Smooth muscle cell (in vitro differentiated cells): Measurements from ENCODE around the gene SARS2. TPM values are rescaled to one million over a fixed set of nuclear protein-coding genes. Genes with fewer than 3 reads are reported as not detected.

Experiments used
- DNase-seq: peaks from one replicate; lab custom pipeline; 2025; ENCODE audit not compliant: unreplicated experiment; lab: John Stamatoyannopoulos, UW
- H2AFZ ChIP-seq: fragments of 200-600 bp; sonication (generic); 2 replicates; pipeline ENCODE4 v1.6.0; 2016; ENCODE audit warnings: antibody characterized with exemption, low read depth, mild to moderate bottlenecking
- H3F3A ChIP-seq: fragments of 200-600 bp; sonication (generic); 2 replicates; pipeline ENCODE4 v1.6.0; 2017; ENCODE audit warnings: antibody characterized with exemption, low read depth
- H3K27ac ChIP-seq: fragments of 200-600 bp; sonication (generic); 2 replicates; pipeline ENCODE4 v1.5.1; 2016; ENCODE audit warnings: low read depth, mild to moderate bottlenecking
- H3K27me3 ChIP-seq: fragments of 200-600 bp; sonication (generic); 2 replicates; pipeline ENCODE4 v1.6.1; 2016; ENCODE audit warnings: low read depth, mild to moderate bottlenecking
- H3K36me3 ChIP-seq: fragments of 200-600 bp; sonication (generic); 2 replicates; pipeline ENCODE4 v1.5.1; 2016; ENCODE audit warnings: low read depth
- H3K4me1 ChIP-seq: fragments of 200-600 bp; sonication (generic); 2 replicates; pipeline ENCODE4 v1.5.1; 2016; ENCODE audit warnings: low read depth
- H3K4me2 ChIP-seq: fragments of 200-600 bp; sonication (generic); 2 replicates; pipeline ENCODE4 v1.6.0; 2016; ENCODE audit warnings: mild to moderate bottlenecking
- H3K4me3 ChIP-seq: fragments of 200-600 bp; sonication (generic); 2 replicates; pipeline ENCODE4 v1.5.1; 2016; ENCODE audit warnings: mild to moderate bottlenecking
- H3K79me2 ChIP-seq: fragments of 200-600 bp; sonication (generic); 2 replicates; pipeline ENCODE4 v1.6.0; 2016; ENCODE audit warnings: low read depth, mild to moderate bottlenecking
- H3K9ac ChIP-seq: fragments of 200-600 bp; sonication (generic); 2 replicates; pipeline ENCODE4 v1.6.0; 2016; ENCODE audit warnings: low read depth
- H3K9me3 ChIP-seq: fragments of 200-600 bp; sonication (generic); replicated peaks from 2 replicates; pipeline ENCODE4 v1.5.1; 2016; ENCODE audit warnings: low read depth
- H4K20me1 ChIP-seq: fragments of 200-600 bp; sonication (generic); 2 replicates; pipeline ENCODE4 v1.6.0; 2016; ENCODE audit warnings: low read depth
- WGBS: methylation state at CpG from one replicate; pipeline ENCODE4 v1.1.7; 2016; ENCODE audit warnings: low lambda C conversion rate; 5-methylcytosine and 5-hydroxymethylcytosine counted together
- polyA plus RNA-seq: library from polyadenylated mRNA; unstranded; fragments of >200 nt; fragmentation: Nextera tagmentation; extraction: Ambion mirVana; gene quantifications from 2 replicates; pipeline ENCODE4 v1.2.1, GENCODE V29; 2016
- total RNA-seq: library from RNA; depleted of rRNA; stranded (reverse); fragments of >200 nt; gene quantifications from 2 replicates; pipeline ENCODE4 v1.2.3, GENCODE V29; 2014
- TF ChIP-seq, protein P1 (sequence below): fragments of 200-600 bp; sonication (generic); IDR thresholded peaks from 2 replicates; pipeline ENCODE4 v1.5.1; 2017; ENCODE audit warnings: borderline replicate concordance, mild to moderate bottlenecking, antibody characterized with exemption; ENCODE audit not compliant: insufficient read depth, poor library complexity, severe bottlenecking

The SARS2 gene
- total and polyA plus RNA-seq, 2 experiments from 2014 or later = 12.3 to 33.1 TPM

DNA sequence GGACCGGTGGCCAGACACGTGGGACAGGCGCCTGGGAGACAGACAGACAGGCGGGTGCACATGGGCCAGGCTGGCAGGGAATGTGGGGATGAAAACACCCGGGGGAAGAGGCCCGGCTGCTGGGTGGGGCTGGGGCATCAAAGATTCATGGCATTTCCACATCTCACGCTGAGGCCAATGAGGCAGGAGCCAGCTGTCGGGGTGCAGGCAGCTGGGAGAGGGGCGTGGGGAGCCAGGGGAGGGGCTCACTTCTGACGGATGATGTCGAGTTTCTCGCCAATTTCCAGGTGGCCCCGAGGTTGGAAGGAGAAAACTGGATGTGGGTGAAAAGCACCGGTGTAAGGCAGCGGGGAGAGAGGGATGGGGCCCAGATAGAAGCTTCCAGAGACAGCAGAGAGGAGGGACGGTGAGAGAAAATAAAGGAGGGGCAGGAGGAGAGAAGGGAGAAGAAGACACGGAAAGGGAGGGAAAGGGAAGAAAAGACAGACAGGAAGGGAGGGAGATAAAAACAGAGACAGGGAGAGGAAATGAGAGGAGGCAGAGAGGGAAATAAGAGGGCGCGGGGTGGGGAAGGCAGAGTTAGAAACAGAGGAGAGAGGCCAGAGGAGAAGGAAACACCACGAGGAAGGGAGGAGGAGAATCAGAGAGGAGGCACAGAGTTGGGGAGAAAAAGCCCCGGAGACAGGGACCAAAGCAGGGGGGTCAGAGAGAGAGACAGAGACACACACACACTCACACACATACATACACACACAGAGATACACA is 10.5 kb downstream of the SARS2 start:
- H2AFZ ChIP-seq = no peak overlapping the region
- H3K9ac ChIP-seq = no peak overlapping the region
- no peaks in the 10 kb centered on the region for H3K79me2 ChIP-seq
- H3K4me2 ChIP-seq = no peak overlapping the region
- no peaks in the 10 kb centered on the region for H3K9me3 ChIP-seq
- 90% methylated on average over 19 of the region's 21 CpGs for WGBS
- no peak for DNase-seq
- H3K4me1 ChIP-seq = no peaks in the 10 kb centered on the region
- no peaks in the 10 kb centered on the region for H3F3A ChIP-seq
- no peaks in the 10 kb centered on the region for H3K27me3 ChIP-seq
- H3K27ac ChIP-seq = no peak overlapping the region
- TF ChIP-seq, protein P1, sequence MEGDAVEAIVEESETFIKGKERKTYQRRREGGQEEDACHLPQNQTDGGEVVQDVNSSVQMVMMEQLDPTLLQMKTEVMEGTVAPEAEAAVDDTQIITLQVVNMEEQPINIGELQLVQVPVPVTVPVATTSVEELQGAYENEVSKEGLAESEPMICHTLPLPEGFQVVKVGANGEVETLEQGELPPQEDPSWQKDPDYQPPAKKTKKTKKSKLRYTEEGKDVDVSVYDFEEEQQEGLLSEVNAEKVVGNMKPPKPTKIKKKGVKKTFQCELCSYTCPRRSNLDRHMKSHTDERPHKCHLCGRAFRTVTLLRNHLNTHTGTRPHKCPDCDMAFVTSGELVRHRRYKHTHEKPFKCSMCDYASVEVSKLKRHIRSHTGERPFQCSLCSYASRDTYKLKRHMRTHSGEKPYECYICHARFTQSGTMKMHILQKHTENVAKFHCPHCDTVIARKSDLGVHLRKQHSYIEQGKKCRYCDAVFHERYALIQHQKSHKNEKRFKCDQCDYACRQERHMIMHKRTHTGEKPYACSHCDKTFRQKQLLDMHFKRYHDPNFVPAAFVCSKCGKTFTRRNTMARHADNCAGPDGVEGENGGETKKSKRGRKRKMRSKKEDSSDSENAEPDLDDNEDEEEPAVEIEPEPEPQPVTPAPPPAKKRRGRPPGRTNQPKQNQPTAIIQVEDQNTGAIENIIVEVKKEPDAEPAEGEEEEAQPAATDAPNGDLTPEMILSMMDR = no peak
- no peak overlapping the region for H3K4me3 ChIP-seq
- H3K36me3 ChIP-seq = no peaks in the 10 kb centered on the region
- H4K20me1 ChIP-seq = no peaks in the 10 kb centered on the region

DNA sequence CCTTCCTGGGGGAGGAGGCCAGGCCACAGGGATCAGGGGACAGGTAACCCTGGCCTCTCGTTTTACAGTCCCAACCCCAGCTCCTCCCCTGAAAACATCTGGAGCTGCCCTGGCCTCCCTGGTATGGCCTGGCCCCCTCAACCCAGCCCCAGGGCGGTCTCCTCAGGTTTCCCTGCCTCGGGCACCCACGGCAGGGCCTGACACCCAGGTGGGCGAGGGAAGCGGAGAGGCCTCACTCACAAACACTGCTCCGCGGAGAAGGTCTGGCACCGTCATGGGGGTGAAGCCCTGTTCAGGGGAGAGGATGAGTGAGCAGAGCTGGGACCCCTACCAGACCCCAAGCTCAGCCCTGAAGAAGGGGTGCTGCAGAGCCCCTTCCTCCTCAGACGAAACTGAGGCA is 12.0 kb downstream of the SARS2 start:
- Histone ChIP-seq H3K4me1 (no peaks in the 10 kb centered on the region), H4K20me1 (no peaks in the 10 kb centered on the region), H3K27me3 (no peaks in the 10 kb centered on the region), H3K36me3 (no peaks in the 10 kb centered on the region), H3K9me3 (no peaks in the 10 kb centered on the region), H3K79me2 (no peaks in the 10 kb centered on the region), H3K4me3 (no peak overlapping the region), H3K9ac (no peak overlapping the region), H2AFZ (no peak overlapping the region), H3K4me2 (no peak overlapping the region), H3F3A (no peaks in the 10 kb centered on the region), H3K27ac (no peak overlapping the region)
- no peak for DNase-seq
- WGBS = 97% methylated on average over 10 of the region's 10 CpGs
- TF ChIP-seq, protein P1 = no peak

DNA sequence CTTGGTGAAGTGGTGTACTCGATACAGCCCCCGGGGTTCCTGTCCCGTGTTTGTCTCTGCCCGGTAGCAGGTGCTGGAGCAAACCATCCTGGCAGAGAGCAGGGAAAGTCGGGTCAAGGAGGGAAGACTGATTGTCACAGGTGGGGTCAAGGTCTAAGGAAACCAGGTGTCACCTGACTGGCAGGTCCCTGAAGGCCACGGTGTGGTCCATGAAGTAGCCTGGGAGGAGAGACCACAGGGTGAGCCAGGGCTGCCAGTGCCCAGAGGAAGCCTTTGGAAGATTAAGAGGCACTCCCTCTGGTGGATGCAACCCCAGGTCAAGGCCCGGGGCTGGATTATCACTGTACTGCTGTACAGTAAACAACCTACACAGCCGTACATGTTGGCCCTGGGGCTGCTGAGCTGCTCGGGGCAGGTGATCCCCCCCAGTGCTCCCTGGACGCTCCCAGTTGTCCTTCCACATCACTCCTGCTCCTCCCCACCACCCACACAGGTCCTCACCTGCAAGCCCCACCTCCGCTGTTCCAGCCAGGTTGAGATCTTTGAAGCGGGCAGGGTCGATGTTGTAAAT is 12.6 kb downstream of the SARS2 start:
- no peak for DNase-seq
- H3K27me3 ChIP-seq = no peaks in the 10 kb centered on the region
- no peak overlapping the region for H3K4me2 ChIP-seq
- no peaks in the 10 kb centered on the region for H3K9me3 ChIP-seq
- H3K4me3 ChIP-seq = no peak overlapping the region
- TF ChIP-seq, protein P1 = no peak
- no peaks in the 10 kb centered on the region for H4K20me1 ChIP-seq
- no peak overlapping the region for H3K9ac ChIP-seq
- no peak overlapping the region for H2AFZ ChIP-seq
- H3K27ac ChIP-seq = no peak overlapping the region
- WGBS = 90% methylated on average over 13 of the region's 13 CpGs
- no peaks in the 10 kb centered on the region for H3F3A ChIP-seq
- no peaks in the 10 kb centered on the region for H3K36me3 ChIP-seq
- H3K4me1 ChIP-seq = no peaks in the 10 kb centered on the region
- H3K79me2 ChIP-seq = no peaks in the 10 kb centered on the region
